Psoas muscle (tissue), 8 donors: ENCODE data around the gene CTR9. TPM values are rescaled to one million over a fixed set of nuclear protein-coding genes. Genes with fewer than 3 reads are reported as not detected.

Experiments used
- ATAC-seq, 4 donors: fragments of 200-7000 bp; cut with Tn5 transposase; one replicate each; pipeline ENCODE4 v1.9.1; 2020; ENCODE audit warnings: moderate library complexity in 3 of 4, mild to moderate bottlenecking in 2 of 4
- DNase-seq, 2 donors: peaks; one replicate each; pipeline ENCODE4 v3.0.0-alpha.2; 2020
- H3K27ac ChIP-seq: fragments of 200-600 bp; one replicate; pipeline ENCODE4 v1.8.0; 2022
- H3K27me3 ChIP-seq, 3 donors: fragments of 200-600 bp in 1 of 3; one replicate each; pipeline versions ENCODE4 v1.6.1 to v1.8.0; 2013 to 2022; ENCODE audit warnings: low read length in 2 of 3, mild to moderate bottlenecking in 2 of 3, moderate library complexity in 1 of 3; ENCODE audit not compliant: insufficient read depth in 3 of 3
- H3K36me3 ChIP-seq, 2 donors: fragments of 200-600 bp in 1 of 2; one replicate each; pipeline versions ENCODE4 v1.6.1 to v1.8.0; 2013 to 2022; ENCODE audit warnings: low read depth in 1 of 2, mild to moderate bottlenecking in 1 of 2, moderate library complexity in 1 of 2; ENCODE audit not compliant: insufficient read depth in 1 of 2
- H3K4me1 ChIP-seq: fragments of 200-600 bp; one replicate; pipeline ENCODE4 v1.8.0; 2022
- H3K4me3 ChIP-seq: fragments of 200-600 bp; one replicate; pipeline ENCODE4 v1.8.0; 2022; ENCODE audit warnings: mild to moderate bottlenecking
- H3K9me3 ChIP-seq: fragments of 200-600 bp; one replicate; pipeline ENCODE4 v1.8.0; 2022
- CTCF ChIP-seq: fragments of 200-600 bp; IDR thresholded peaks from one replicate; pipeline ENCODE4 v1.8.0; 2022; ENCODE audit warnings: antibody characterized with exemption
- WGBS, 3 donors: extraction: QIAGEN DNeasy Blood & Tissue Kit; methylation state at CpG; one replicate each; pipeline versions ENCODE4 v1.1.6 to v1.1.7; 2013; 5-methylcytosine and 5-hydroxymethylcytosine counted together
- intact Hi-C, 2 donors: fragments of 100-400 bp; cut with DNase I; formaldehyde crosslinking; loops; one replicate each; pipeline versions ENCODE4 v1.11.0 to v1.14.2; 2022
- polyA plus RNA-seq, 3 donors: library from polyadenylated mRNA; stranded (reverse); fragments of 200-250 nt; gene quantifications; one replicate each; pipeline ENCODE4 v1.2.3, GENCODE V29; 2013
- total RNA-seq, 4 donors: library from RNA; stranded (reverse); fragmentation: NEBNext Ultra II Directional in 2 of 4; extraction: Animal tissue kit (Norgen Biotek cat#: 25700) in 2 of 4; gene quantifications; one replicate each; pipeline versions ENCODE4 v1.2.1 to v1.2.4, GENCODE V29; 2021 to 2023
- donor health status: healthy with polysubstance abuse.
- donor health status: DM: no; HTN: no; CAD: no; lungs with moderate emphysema.
- donor health status: Bipolar disorder and iron deficiency.
- donor health status: healthy.
- donor health status: DM: yes; HTN: yes; CAD: no.
- donor health status: DM: no; HTN: no; CAD: no.
- donor health status: DM: no; HTN: no; CAD: no.
- donor health status: DM: yes; HTN: yes; CAD: no.

The CTR9 gene
- total and polyA plus RNA-seq, 7 donors = 16.4 to 41.6 (median 22.4) TPM

GRCh38 chr11:10715571-10715970 is 35.5 kb upstream of the CTR9 start:
- DNase-seq (no peak), ATAC-seq (no peak)
- Histone ChIP-seq H3K27ac (no peak overlapping the region), H3K4me3 (no peak overlapping the region), H3K36me3 (no peaks in the 10 kb centered on the region), H3K27me3 (no peaks in the 10 kb centered on the region), H3K4me1 (no peaks in the 10 kb centered on the region), H3K9me3 (no peaks in the 10 kb centered on the region)
- TF ChIP-seq CTCF = no peak
- intact Hi-C loops = loop anchor here in 1 of 2 donors (5.0 kb wide), 1 partner anchor 73 kb away; no protein-coding TSS in a partner anchor
- 64 to 86% (median 79%) methylated on average over 4 of the region's 4 CpGs for WGBS, 3 donors

GRCh38 chr11:10716122-10716521 is 34.9 kb upstream of the CTR9 start:
- intact Hi-C loops = loop anchor here in 1 of 2 donors (5.0 kb wide), 1 partner anchor 74 kb away; no protein-coding TSS in a partner anchor
- Histone ChIP-seq H3K27ac (no peak overlapping the region), H3K36me3 (no peaks in the 10 kb centered on the region), H3K4me1 (no peaks in the 10 kb centered on the region), H3K9me3 (no peaks in the 10 kb centered on the region), H3K27me3 (no peaks in the 10 kb centered on the region), H3K4me3 (no peak overlapping the region)
- ATAC-seq = no peak
- 50 to 60% (median 55%) methylated on average over 3 of the region's 3 CpGs for WGBS, 3 donors
- no peak for DNase-seq
- TF ChIP-seq CTCF = no peak

GRCh38 chr11:10716543-10717259 is 34.3 kb upstream of the CTR9 start:
- intact Hi-C loops = loop anchor here in 1 of 2 donors (5.0 kb wide), 1 partner anchor 74 kb away; no protein-coding TSS in a partner anchor

GRCh38 chr11:10719616-10720015 is 31.4 kb upstream of the CTR9 start:
- no peak overlapping the region for H3K4me3 ChIP-seq
- no peaks in the 10 kb centered on the region for H3K27me3 ChIP-seq
- TF ChIP-seq CTCF = no peak
- no peak overlapping the region for H3K27ac ChIP-seq
- no peaks in the 10 kb centered on the region for H3K36me3 ChIP-seq
- no peak for DNase-seq
- intact Hi-C loops = loop anchor here in 1 of 2 donors (5.0 kb wide), 1 partner anchor 77 kb away; no protein-coding TSS in a partner anchor
- ATAC-seq = no peak
- no peaks in the 10 kb centered on the region for H3K9me3 ChIP-seq
- no peaks in the 10 kb centered on the region for H3K4me1 ChIP-seq
- 38 to 58% (median 48%) methylated on average over 2 of the region's 2 CpGs for WGBS, 3 donors

More at GRCh38 chr11:10716543-10717259, 34.3 kb upstream of the CTR9 start:
- H3K36me3 ChIP-seq = no peaks in the 10 kb centered on the region
- WGBS, 3 donors = 81 to 93% (median 88%) methylated on average over 9 of the region's 9 CpGs
- H3K4me3 ChIP-seq = no peak overlapping the region
- no peak for TF ChIP-seq CTCF
- H3K9me3 ChIP-seq = no peaks in the 10 kb centered on the region
- DNase-seq (no peak), ATAC-seq (no peak)
- H3K27me3 ChIP-seq = no peaks in the 10 kb centered on the region
- no peaks in the 10 kb centered on the region for H3K4me1 ChIP-seq
- H3K27ac ChIP-seq = no peak overlapping the region
